K562 (cell line): ENCODE results near the gene NTSR1. TPM values are rescaled to one million over a fixed set of nuclear protein-coding genes. Genes with fewer than 3 reads are reported as not detected.

Experiments
- CREB3L1 ChIP-seq: fragments of 450-650 bp; IDR thresholded peaks from 2 replicates; pipeline ENCODE4 v1.6.1; 2014; ENCODE audit warnings: low read depth, mild to moderate bottlenecking, moderate library complexity, borderline replicate concordance
- MCM5 ChIP-seq: fragments of 450-650 bp; IDR thresholded peaks from 2 replicates; pipeline ENCODE4 v1.6.1; 2016; ENCODE audit warnings: low read depth
- RUNX1 ChIP-seq: sonication (generic); IDR thresholded peaks from 2 replicates; pipeline ENCODE4 v1.6.1; 2016; ENCODE audit warnings: antibody characterized with exemption, low read depth
- ZBTB40 ChIP-seq, 2 experiments: fragments of 450-650 bp in 1 of 2; sonication (generic) in 1 of 2; formaldehyde crosslinking in 1 of 2; IDR thresholded peaks; 2 replicates each; pipeline versions ENCODE4 v1.7.1 to v1.9.0; 2016 to 2022; ENCODE audit warnings: inconsistent platforms in 1 of 2, mild to moderate bottlenecking in 1 of 2, missing genetic modification reagents in 1 of 2
- ZBTB9 ChIP-seq: fragments of 450-650 bp; formaldehyde crosslinking; IDR thresholded peaks from 2 replicates; pipeline ENCODE4 v1.4.0; 2020; ENCODE audit warnings: mild to moderate bottlenecking, moderate library complexity
- polyA plus RNA-seq, 8 experiments: library from polyadenylated mRNA; depleted of rRNA in 4 of 8; stranded (reverse) in 5 of 8; unstranded in 3 of 8; fragments of >200 nt; fragmentation: Nextera tagmentation in 2 of 8; fragmentation: Illumina TruSeq in 1 of 8; extraction: Ambion mirVana in 2 of 8; extraction: Trizol in 1 of 8; gene quantifications; 2 replicates each; pipeline versions ENCODE4 v1.2.1 to v1.2.3, GENCODE V29; 2011 to 2014; ENCODE audit warnings: inconsistent platforms in 1 of 8, missing spikeins in 1 of 8
- total RNA-seq, 7 experiments: library from RNA; depleted of rRNA in 6 of 7; stranded (reverse); fragments of >200 nt in 6 of 7; fragmentation: Illumina TruSeq in 2 of 7; extraction: Trizol in 2 of 7; gene quantifications; 2 replicates each; pipeline versions ENCODE4 v1.2.1 to v1.2.3, GENCODE V29; 2011 to 2021; ENCODE audit warnings: low replicate concordance in 1 of 7

The NTSR1 gene
- total and polyA plus RNA-seq, 9 of the 15 experiments (the other 6 are each of a cell fraction or from before 2014, with no cell fraction given) = 0.04 to 0.40 (median 0.13) TPM; not detected in 3

- TF ChIP-seq ZBTB40 (IDR thresholded peaks at IDR 0.05) (no peak), ZBTB40 (CRISPR knock-in tag; IDR thresholded peaks at IDR 0.05) (no peak), RUNX1 (no peak), ZBTB9 (no peak), MCM5 (no peak), CREB3L1 (no peak)
These were observed 70.2 kb downstream of the NTSR1 start (continued) for GRCh38 chr20:62778601-62779416.
